Tibial nerve (tissue), 4 donors: ENCODE data around the gene TNRC6C. TPM values are rescaled to one million over a fixed set of nuclear protein-coding genes. Genes with fewer than 3 reads are reported as not detected.

Source experiments
- DNase-seq, 2 donors: peaks; one replicate each; pipeline ENCODE4 v3.0.0-alpha.2; 2019; ENCODE audit warnings: low spot score in 2 of 2
- H3K27ac ChIP-seq, 4 donors: fragments of 200-600 bp; sonication (generic) in 3 of 4; one replicate each; pipeline ENCODE4 v1.5.1; 2017 to 2019; ENCODE audit warnings: mild to moderate bottlenecking in 1 of 4
- H3K27me3 ChIP-seq, 2 donors: fragments of 200-600 bp; sonication (generic) in 1 of 2; one replicate each; pipeline versions ENCODE4 v1.5.1 to v1.6.0; 2017 to 2019
- H3K36me3 ChIP-seq, 3 donors: fragments of 200-600 bp; sonication (generic); one replicate each; pipeline ENCODE4 v1.5.1; 2018 to 2019
- H3K4me1 ChIP-seq, 4 donors: fragments of 200-600 bp; sonication (generic) in 3 of 4; one replicate each; pipeline ENCODE4 v1.5.1; 2017 to 2019
- H3K4me3 ChIP-seq, 4 donors: fragments of 200-600 bp; sonication (generic) in 3 of 4; one replicate each; pipeline ENCODE4 v1.5.1; 2017 to 2019; ENCODE audit warnings: mild to moderate bottlenecking in 1 of 4, moderate library complexity in 1 of 4
- H3K9me3 ChIP-seq, 4 donors: fragments of 200-600 bp; sonication (generic) in 3 of 4; one replicate each; pipeline ENCODE4 v1.5.1; 2017 to 2019
- EP300 ChIP-seq, 2 donors: sonication (generic); formaldehyde crosslinking; IDR thresholded peaks; one replicate each; pipeline ENCODE4 v1.6.1; 2017; ENCODE audit warnings: antibody characterized with exemption in 2 of 2, mild to moderate bottlenecking in 1 of 2
- POLR2A ChIP-seq, 2 donors: fragments of 450-650 bp; IDR thresholded peaks; one replicate each; pipeline ENCODE4 v1.6.1; 2017; ENCODE audit warnings: antibody characterized with exemption in 2 of 2, mild to moderate bottlenecking in 2 of 2, moderate library complexity in 2 of 2
- WGBS, 2 donors: methylation state at CpG; one replicate each; pipeline ENCODE4 v1.1.5; 2018; 5-methylcytosine and 5-hydroxymethylcytosine counted together
- total RNA-seq, 4 donors: library from RNA; depleted of rRNA; stranded (reverse); fragments of >200 nt; gene quantifications; one replicate each; pipeline ENCODE4 v1.1.0, GENCODE V29; 2016
- TF ChIP-seq, protein P1 (sequence below), 5 experiments: fragments of 200-600 bp in 3 of 5; fragments of 450-650 bp in 2 of 5; sonication (generic) in 3 of 5; IDR thresholded peaks; one replicate each; pipeline ENCODE4 v1.5.1; 2016 to 2019; ENCODE audit warnings: antibody characterized with exemption in 5 of 5, mild to moderate bottlenecking in 3 of 5, moderate library complexity in 2 of 5

The TNRC6C gene, protein sequence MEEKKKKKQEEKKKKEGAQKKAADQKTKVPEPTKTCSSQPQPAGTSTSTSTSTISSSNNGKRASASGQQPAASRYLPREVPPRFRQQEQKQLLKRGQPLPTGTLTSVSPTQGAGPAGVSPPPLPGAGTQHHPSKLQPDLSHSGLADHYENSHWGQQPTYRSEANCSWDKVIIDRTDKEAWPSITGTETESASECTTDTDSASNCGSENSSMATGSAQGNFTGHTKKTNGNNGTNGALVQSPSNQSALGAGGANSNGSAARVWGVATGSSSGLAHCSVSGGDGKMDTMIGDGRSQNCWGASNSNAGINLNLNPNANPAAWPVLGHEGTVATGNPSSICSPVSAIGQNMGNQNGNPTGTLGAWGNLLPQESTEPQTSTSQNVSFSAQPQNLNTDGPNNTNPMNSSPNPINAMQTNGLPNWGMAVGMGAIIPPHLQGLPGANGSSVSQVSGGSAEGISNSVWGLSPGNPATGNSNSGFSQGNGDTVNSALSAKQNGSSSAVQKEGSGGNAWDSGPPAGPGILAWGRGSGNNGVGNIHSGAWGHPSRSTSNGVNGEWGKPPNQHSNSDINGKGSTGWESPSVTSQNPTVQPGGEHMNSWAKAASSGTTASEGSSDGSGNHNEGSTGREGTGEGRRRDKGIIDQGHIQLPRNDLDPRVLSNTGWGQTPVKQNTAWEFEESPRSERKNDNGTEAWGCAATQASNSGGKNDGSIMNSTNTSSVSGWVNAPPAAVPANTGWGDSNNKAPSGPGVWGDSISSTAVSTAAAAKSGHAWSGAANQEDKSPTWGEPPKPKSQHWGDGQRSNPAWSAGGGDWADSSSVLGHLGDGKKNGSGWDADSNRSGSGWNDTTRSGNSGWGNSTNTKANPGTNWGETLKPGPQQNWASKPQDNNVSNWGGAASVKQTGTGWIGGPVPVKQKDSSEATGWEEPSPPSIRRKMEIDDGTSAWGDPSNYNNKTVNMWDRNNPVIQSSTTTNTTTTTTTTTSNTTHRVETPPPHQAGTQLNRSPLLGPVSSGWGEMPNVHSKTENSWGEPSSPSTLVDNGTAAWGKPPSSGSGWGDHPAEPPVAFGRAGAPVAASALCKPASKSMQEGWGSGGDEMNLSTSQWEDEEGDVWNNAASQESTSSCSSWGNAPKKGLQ (N-terminal part only)
- total RNA-seq: 10 to 100 TPM; 24.0 to 43.5 (median 34.3) TPM

DNA sequence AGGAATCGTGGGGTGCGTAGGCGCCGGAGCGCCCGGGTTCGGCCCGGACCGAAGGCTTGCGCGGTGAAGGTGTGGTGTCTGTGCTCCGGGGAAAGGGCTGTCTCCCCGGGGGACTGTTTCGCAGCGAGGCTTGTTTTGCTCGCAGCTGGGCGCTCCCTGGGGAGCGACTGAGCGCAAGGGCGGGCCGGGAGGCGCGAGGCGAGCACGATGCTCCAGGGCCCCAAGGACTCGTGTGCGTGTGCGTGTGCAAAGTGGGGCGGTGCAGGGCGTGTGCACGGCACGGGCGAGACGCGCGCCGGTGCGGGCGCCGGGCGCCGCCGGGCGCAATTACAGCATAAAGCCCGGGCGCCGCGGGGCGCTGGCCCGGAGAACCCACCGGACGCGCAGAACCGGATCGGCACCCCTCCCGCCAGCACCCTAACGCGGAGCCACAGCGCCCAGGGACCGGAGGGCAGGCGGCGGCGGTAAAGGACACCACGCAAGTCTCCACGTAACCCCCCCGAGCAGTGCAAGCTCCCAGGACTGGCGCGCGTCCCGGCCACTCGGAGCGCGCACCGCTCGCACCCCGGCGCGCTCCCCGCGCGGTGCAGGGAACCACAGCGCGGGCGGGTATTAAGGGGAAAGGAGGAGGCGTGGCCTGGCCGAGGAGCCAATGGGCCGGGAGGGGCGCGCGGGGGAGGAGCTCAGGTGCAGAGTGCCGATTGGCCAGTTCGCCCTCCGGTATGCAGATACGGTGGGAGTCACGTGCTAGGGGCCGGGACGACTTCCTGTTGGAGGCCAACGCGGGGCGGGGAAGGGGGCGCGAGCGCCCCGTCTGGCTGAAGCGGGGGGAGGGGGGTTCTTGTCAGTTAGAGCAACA is at the start of gene TNRC6C:
TSS of gene TNRC6C (plus strand) at position 847 of the 859 bp plus-strand sequence. CDS start 45,504 bp downstream, outside the sequence.
- Histone ChIP-seq H3K27me3 (no peaks in the 10 kb centered on the region), H3K9me3 (no peaks in the 10 kb centered on the region), H3K36me3 (no peaks in the 10 kb centered on the region), H3K4me1 (peaks cover 0 to 41% (median 19%) of the 10 kb centered on the region in 4 donors), H3K4me3 (peak within 1 kb of the TSS; percentile 61 to 84 (median 72)), H3K27ac (peak within 1 kb of the TSS; percentile 76 to 91 (median 86))
- WGBS, 2 donors: 0 to 1% methylated on average over 42 to 51 of the region's 105 CpGs
- DNase-seq: peak; percentile 100
- TF ChIP-seq EP300 (IDR thresholded peaks at IDR 0.05) (peak; percentile 68 to 100), POLR2A (IDR thresholded peaks at IDR 0.05) (peak; percentile 100)
- TF ChIP-seq, protein P1, sequence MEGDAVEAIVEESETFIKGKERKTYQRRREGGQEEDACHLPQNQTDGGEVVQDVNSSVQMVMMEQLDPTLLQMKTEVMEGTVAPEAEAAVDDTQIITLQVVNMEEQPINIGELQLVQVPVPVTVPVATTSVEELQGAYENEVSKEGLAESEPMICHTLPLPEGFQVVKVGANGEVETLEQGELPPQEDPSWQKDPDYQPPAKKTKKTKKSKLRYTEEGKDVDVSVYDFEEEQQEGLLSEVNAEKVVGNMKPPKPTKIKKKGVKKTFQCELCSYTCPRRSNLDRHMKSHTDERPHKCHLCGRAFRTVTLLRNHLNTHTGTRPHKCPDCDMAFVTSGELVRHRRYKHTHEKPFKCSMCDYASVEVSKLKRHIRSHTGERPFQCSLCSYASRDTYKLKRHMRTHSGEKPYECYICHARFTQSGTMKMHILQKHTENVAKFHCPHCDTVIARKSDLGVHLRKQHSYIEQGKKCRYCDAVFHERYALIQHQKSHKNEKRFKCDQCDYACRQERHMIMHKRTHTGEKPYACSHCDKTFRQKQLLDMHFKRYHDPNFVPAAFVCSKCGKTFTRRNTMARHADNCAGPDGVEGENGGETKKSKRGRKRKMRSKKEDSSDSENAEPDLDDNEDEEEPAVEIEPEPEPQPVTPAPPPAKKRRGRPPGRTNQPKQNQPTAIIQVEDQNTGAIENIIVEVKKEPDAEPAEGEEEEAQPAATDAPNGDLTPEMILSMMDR (IDR thresholded peaks at IDR 0.05): peak; percentile 5 to 69 (median 11)

DNA sequence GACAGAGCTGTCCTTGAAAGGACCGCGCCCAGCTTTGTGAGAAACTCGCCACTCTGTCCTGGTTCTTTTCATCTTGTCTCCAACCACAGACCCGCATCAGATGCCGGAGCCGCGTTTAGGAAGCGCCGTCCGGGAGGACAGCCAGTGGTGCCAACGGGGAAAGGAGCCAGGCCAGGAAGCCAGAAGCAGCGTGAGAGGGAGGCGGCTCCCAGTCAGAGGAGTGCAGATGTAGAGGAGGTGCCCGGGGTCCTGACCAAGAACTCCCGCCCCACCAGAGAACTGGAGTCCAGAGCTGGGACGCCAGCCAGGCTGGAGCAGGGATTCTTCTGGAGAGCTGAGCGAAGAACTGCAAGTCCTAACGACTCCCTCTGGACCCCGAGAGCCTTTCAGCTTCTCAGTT is 49.3 kb upstream of the TNRC6C start:
- Histone ChIP-seq H3K4me3 (no peak overlapping the region), H3K36me3 (no peaks in the 10 kb centered on the region), H3K9me3 (no peaks in the 10 kb centered on the region), H3K4me1 (peaks cover 0 to 8% (median under 1%) of the 10 kb centered on the region in 4 donors), H3K27ac (no peak overlapping the region), H3K27me3 (peaks cover 0 to 5% of the 10 kb centered on the region in 2 donors)
- WGBS, 2 donors: 60 to 65% methylated on average over 19 of the region's 19 CpGs
- no peak for DNase-seq
- TF ChIP-seq, protein P1 (IDR thresholded peaks at IDR 0.05): no peak
- TF ChIP-seq POLR2A (IDR thresholded peaks at IDR 0.05): no peak
- TF ChIP-seq EP300 (IDR thresholded peaks at IDR 0.05): no peak

DNA sequence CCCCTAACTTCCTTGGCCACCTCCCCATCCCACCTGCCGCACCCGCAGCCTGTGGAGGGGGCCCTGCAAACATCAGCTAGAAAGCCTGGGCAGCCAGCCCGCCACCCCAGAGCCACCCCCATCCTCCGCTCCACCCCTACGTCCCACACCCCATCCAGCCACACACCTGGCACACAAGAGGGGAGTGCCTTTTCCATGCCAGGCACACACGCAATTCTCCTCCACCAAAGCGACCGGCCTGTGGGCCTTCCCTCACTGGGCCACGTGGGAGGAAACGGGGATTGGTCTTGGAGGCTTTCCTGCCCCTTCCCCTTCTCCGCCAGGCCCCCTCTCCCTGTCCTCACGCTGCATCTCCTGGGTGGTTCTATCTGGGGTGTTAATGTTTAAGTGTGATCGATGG is 48.7 kb upstream of the TNRC6C start:
- 82 to 85% methylated on average over 13 of the region's 13 CpGs for WGBS, 2 donors
- peaks cover 0 to 11% of the 10 kb centered on the region in 2 donors for H3K27me3 ChIP-seq
- no peaks in the 10 kb centered on the region for H3K9me3 ChIP-seq
- H3K4me1 ChIP-seq: peaks cover 0 to 14% (median 1%) of the 10 kb centered on the region in 4 donors
- no peak for DNase-seq
- no peak overlapping the region for H3K27ac ChIP-seq
- no peak overlapping the region for H3K4me3 ChIP-seq
- TF ChIP-seq, protein P1 (IDR thresholded peaks at IDR 0.05): no peak
- TF ChIP-seq EP300 (IDR thresholded peaks at IDR 0.05): no peak
- TF ChIP-seq POLR2A (IDR thresholded peaks at IDR 0.05): no peak
- no peaks in the 10 kb centered on the region for H3K36me3 ChIP-seq

DNA sequence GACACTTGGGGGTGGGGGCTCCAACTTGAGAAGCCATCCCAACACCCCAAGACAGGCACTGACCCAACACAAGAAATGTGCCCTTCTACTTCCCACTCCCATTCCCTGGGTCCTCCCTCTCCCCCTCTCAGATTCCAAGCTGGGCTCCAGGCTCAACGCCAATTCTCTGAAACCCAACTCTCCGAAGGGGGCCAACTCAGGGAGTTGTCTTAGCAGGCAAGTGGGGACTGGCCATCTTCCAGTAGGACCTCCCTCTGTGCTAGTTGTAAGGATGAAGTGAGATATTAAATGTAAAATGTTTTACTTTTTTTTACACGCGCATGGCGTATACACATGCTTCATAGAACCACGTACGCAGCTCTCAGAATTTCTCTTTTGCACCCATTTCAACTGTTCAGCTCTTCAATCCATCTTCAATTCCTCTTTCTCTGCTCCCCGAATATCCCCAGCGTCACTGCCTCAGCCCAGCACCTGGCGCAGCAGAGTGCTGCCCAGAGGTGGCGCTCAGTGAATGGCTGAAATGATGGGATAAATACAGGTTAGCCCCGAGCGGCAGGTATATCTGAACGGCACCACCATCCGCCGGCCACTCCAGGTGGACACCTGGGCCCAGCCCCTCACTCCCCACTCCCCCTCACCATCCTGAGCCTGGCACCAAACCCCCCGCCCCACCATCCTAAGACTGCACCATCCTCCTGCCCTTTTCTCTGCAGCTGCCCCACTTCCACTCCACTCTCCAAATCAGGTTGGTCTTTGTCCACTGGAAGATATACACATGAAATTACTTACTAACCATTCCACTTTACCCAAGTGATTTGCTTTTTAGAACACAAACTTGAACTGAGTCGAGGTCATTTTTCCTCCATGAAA is 43.9 kb upstream of the TNRC6C start:
- H3K4me1 ChIP-seq: peaks cover 0 to 27% (median 5%) of the 10 kb centered on the region in 4 donors
- 27 to 34% methylated on average over 18 of the region's 18 CpGs for WGBS, 2 donors
- H3K27me3 ChIP-seq: peaks cover 0 to 24% of the 10 kb centered on the region in 2 donors
- DNase-seq: no peak
- H3K4me3 ChIP-seq: no peak overlapping the region
- no peaks in the 10 kb centered on the region for H3K36me3 ChIP-seq
- no peak for TF ChIP-seq POLR2A (IDR thresholded peaks at IDR 0.05)
- TF ChIP-seq, protein P1 (IDR thresholded peaks at IDR 0.05): no peak
- no peak for TF ChIP-seq EP300 (IDR thresholded peaks at IDR 0.05)
- H3K27ac ChIP-seq: no peak overlapping the region
- no peaks in the 10 kb centered on the region for H3K9me3 ChIP-seq
